Muscle of leg (tissue), 11 donors: ENCODE data around the gene PIK3C2G. TPM values are rescaled to one million over a fixed set of nuclear protein-coding genes. Genes with fewer than 3 reads are reported as not detected.

ENCODE experiments used
- DNase-seq: peaks from one replicate; pipeline ENCODE4 v3.0.0; 2013
- H3K27ac ChIP-seq: one replicate; pipeline ENCODE4 v1.5.1; 2013; ENCODE audit warnings: mild to moderate bottlenecking, low read length, control low read depth
- H3K27me3 ChIP-seq: one replicate; pipeline ENCODE4 v1.6.1; 2013; ENCODE audit warnings: low read length; ENCODE audit not compliant: control insufficient read depth, insufficient read depth
- H3K36me3 ChIP-seq: one replicate; pipeline ENCODE4 v1.6.1; 2013; ENCODE audit warnings: low read length; ENCODE audit not compliant: control insufficient read depth, insufficient read depth
- H3K4me1 ChIP-seq: one replicate; pipeline ENCODE4 v1.6.1; 2013; ENCODE audit warnings: low read length; ENCODE audit not compliant: control insufficient read depth, insufficient read depth
- H3K4me3 ChIP-seq: one replicate; pipeline ENCODE4 v1.5.1; 2013; ENCODE audit warnings: low read length, control low read depth
- H3K9me3 ChIP-seq: replicated peaks from 2 replicates; pipeline ENCODE4 v1.6.1; 2013; ENCODE audit warnings: low read depth, low read length; ENCODE audit not compliant: control insufficient read depth
- WGBS: methylation state at CpG from one replicate; pipeline ENCODE4 v1.1.5; 2013; ENCODE audit warnings: missing lambda C conversion rate; ENCODE audit not compliant: insufficient coverage; 5-methylcytosine and 5-hydroxymethylcytosine counted together
- polyA plus RNA-seq, 8 donors: library from polyadenylated mRNA; unstranded; fragments of 120-200 nt; gene quantifications; one replicate each; pipeline versions ENCODE4 v1.2.1 to v1.2.3, GENCODE V29; 2013; ENCODE audit warnings: inconsistent platforms in 1 of 8, low replicate concordance in 1 of 8; ENCODE audit not compliant: insufficient read length in 8 of 8, insufficient read depth in 1 of 8
- total RNA-seq: library from RNA; stranded (reverse); fragments of 120-200 nt; gene quantifications from one replicate; pipeline ENCODE4 v1.2.4, GENCODE V29; 2013

Gene PIK3C2G
- total and polyA plus RNA-seq, 9 donors, result 0.04 to 1.3 (median 0.27) TPM

DNA sequence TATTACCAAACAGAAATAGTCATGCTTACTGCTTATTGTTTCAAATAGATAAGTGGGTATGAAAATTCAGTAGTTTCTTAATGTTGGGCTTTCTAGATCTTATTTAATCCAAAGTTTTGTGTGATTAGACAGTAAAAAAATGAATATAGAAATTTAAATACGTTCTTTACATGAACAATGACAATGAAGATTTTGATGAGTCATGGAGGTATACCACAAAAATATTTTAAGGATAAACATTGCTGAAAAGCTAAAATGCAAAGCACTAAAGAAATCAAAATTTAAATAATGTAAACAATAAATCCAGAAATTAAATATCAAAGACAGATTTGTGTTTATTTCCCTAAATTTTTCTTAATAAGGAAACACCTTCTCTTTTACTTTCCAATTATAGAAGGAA is 78.3 kb downstream of the PIK3C2G start:
- no CpG with 5 or more reads among the region's 1 CpG for WGBS
- H3K4me3 ChIP-seq, result no peak overlapping the region
- H3K27me3 ChIP-seq, result no peaks in the 10 kb centered on the region

GRCh38 chr12:18340186-18340585 is 78.9 kb downstream of the PIK3C2G start:
- H3K9me3 ChIP-seq, result no peaks in the 10 kb centered on the region
- no peak for DNase-seq
- no peaks in the 10 kb centered on the region for H3K4me1 ChIP-seq
- WGBS, result no CpG with 5 or more reads among the region's 3 CpGs
- H3K27ac ChIP-seq, result no peak overlapping the region
- no peaks in the 10 kb centered on the region for H3K27me3 ChIP-seq
- H3K4me3 ChIP-seq, result no peak overlapping the region
- no peaks in the 10 kb centered on the region for H3K36me3 ChIP-seq

More for the DNA sequence above, 78.3 kb downstream of the PIK3C2G start:
- DNase-seq, result no peak
- no peak overlapping the region for H3K27ac ChIP-seq
- no peaks in the 10 kb centered on the region for H3K9me3 ChIP-seq
- no peaks in the 10 kb centered on the region for H3K4me1 ChIP-seq
- no peaks in the 10 kb centered on the region for H3K36me3 ChIP-seq

DNA sequence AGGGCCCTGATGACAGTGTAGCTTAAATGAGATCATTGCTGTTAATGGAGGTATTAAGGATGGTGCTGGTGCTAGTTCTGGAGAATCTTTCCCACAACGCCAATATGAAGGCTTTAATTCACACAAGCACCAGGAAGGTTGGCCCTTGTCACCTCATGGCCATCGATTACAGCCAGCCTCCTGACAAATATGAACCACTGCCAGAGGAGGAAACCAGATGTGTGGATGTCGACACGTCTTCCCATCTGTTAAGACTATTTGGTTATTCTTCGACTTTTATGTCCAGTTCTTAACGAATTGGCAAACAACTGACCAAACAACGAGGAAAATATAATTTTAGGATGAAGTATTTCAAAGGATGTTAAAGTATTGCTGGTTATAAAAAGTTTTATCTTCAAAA is 79.5 kb downstream of the PIK3C2G start:
- WGBS, result 20% methylated on average over 1 of the region's 7 CpGs
- peak; percentile 67 for DNase-seq
- no peaks in the 10 kb centered on the region for H3K9me3 ChIP-seq
- H3K4me1 ChIP-seq, result no peaks in the 10 kb centered on the region
- no peak overlapping the region for H3K4me3 ChIP-seq
- H3K36me3 ChIP-seq, result no peaks in the 10 kb centered on the region
- H3K27ac ChIP-seq, result no peak overlapping the region
- H3K27me3 ChIP-seq, result no peaks in the 10 kb centered on the region

DNA sequence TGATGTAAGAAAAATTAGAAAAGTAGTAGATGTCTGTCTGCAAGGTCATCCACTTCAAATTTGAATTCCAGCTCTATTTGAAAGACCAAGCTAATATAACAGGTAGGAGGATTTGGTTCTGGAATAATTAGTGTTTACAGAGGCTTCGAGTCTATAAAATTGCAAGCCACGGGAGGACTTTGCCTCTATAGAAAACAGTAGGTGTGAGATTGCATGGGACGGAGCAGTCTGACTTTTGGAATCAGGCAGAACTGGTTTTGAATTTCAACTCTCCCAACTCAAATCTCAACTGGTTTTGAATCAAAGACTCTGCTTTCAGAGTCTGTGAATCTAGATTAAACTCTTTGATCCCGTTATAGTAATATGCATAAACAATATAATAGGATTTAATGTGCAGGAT is 82.4 kb downstream of the PIK3C2G start:
- Histone ChIP-seq H3K27me3 (no peaks in the 10 kb centered on the region), H3K4me3 (no peak overlapping the region), H3K9me3 (no peaks in the 10 kb centered on the region), H3K4me1 (no peaks in the 10 kb centered on the region), H3K27ac (no peak overlapping the region), H3K36me3 (no peaks in the 10 kb centered on the region)
- WGBS, result no CpG with 5 or more reads among the region's 4 CpGs
- DNase-seq, result no peak

DNA sequence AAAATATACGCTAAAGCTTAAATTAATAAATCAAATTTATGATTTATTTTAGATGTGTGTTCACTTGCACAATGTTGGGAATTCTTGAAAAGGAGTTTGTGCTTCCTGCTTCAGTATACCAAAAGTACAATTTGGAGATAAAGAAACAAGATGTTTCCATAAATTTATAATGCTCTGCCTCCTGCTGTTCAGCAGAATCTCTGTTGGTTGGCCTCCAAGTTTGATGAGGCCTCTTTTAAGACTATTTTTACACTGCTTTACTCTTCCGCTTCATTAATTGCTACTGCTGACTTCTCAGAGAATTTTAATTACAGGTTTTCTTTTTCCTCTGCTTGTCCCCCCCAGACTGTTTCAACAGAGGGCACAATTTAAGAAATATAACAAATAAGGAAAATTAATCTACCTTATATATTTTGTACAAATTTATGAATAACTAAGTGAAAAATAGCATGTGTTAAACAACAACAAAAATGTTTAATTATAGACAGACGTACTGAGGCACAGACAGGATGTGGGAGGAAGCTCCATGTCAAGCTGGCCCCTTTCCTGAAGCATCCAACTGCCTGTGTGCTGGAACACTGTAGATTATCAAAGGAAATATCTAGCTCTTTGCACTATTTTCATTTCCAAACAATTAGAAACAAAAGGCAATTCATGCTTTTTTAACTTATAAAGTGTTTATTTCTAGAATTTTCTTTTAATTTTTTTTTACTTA is 83.9 kb downstream of the PIK3C2G start:
- no peaks in the 10 kb centered on the region for H3K9me3 ChIP-seq
- no peaks in the 10 kb centered on the region for H3K27me3 ChIP-seq
- no peak overlapping the region for H3K27ac ChIP-seq
- no peaks in the 10 kb centered on the region for H3K4me1 ChIP-seq
- no CpG with 5 or more reads among the region's 3 CpGs for WGBS
- no peaks in the 10 kb centered on the region for H3K36me3 ChIP-seq
- peak; percentile 44 for DNase-seq
- H3K4me3 ChIP-seq, result no peak overlapping the region

DNA sequence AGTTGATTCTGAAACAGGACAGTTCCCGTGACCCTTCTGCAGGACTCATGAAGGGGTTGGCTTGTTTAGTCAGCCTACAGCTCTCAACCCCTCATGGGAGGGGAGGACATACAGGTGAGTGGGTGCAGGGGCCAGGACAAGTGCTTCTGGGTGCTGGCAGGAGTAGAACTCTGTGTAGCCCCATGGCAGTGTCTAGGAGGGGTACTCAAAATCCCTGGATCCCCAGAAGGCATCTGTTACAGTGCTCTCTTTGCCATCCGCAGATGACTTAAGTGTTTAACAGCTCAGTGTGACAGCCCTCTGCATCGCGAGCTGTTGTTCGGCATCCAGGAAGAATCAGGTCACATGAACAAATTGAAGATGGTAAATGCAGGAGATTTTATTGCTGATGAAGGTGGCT is 91.0 kb downstream of the PIK3C2G start:
- H3K36me3 ChIP-seq, result no peaks in the 10 kb centered on the region
- H3K27me3 ChIP-seq, result no peaks in the 10 kb centered on the region
- 90% methylated on average over 3 of the region's 5 CpGs for WGBS
- DNase-seq, result no peak
- no peak overlapping the region for H3K4me3 ChIP-seq
- H3K9me3 ChIP-seq, result no peaks in the 10 kb centered on the region
- no peaks in the 10 kb centered on the region for H3K4me1 ChIP-seq
- no peak overlapping the region for H3K27ac ChIP-seq

GRCh38 chr12:18355429-18355828 is 94.1 kb downstream of the PIK3C2G start:
- no CpG with 5 or more reads among the region's 5 CpGs for WGBS
- H3K27ac ChIP-seq, result no peak overlapping the region
- H3K4me3 ChIP-seq, result no peak overlapping the region
- no peaks in the 10 kb centered on the region for H3K36me3 ChIP-seq
- H3K27me3 ChIP-seq, result no peaks in the 10 kb centered on the region
- H3K9me3 ChIP-seq, result no peaks in the 10 kb centered on the region
- no peaks in the 10 kb centered on the region for H3K4me1 ChIP-seq
- DNase-seq, result no peak

GRCh38 chr12:18358077-18358476 is 96.8 kb downstream of the PIK3C2G start:
- Histone ChIP-seq H3K9me3 (no peaks in the 10 kb centered on the region), H3K4me3 (no peak overlapping the region), H3K36me3 (no peaks in the 10 kb centered on the region), H3K27me3 (no peaks in the 10 kb centered on the region), H3K4me1 (no peaks in the 10 kb centered on the region), H3K27ac (no peak overlapping the region)
- DNase-seq, result no peak
- 80% methylated on average over 1 of the region's 2 CpGs for WGBS

- no peak for DNase-seq
- Histone ChIP-seq H3K9me3 (no peaks in the 10 kb centered on the region), H3K27ac (no peak overlapping the region), H3K4me3 (no peak overlapping the region), H3K4me1 (no peaks in the 10 kb centered on the region), H3K36me3 (no peaks in the 10 kb centered on the region), H3K27me3 (no peaks in the 10 kb centered on the region)
- 92% methylated on average over 2 of the region's 2 CpGs for WGBS
Measured at GRCh38 chr12:18358930-18359329, 97.6 kb downstream of the PIK3C2G start.

DNA sequence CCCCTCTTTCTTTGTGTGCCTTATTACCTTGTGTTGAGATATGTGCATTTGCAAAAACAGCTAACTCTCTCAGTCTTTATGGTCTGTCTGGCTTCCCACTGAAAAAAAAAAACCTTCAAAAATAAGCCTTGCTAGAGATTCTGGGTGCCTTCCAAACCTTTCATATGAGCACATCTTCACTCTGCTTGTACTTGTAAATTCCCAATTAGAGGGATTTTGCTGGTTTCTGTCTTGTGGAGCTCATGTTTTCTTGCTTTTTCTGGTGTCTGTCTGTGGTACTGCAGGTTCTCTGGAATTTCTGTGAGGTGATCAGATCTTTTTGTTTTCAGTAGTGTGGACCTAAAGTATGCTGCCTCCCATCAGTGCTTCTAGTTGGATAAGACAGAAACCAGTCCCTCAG is 100.1 kb downstream of the PIK3C2G start:
- DNase-seq, result no peak
- Histone ChIP-seq H3K9me3 (no peaks in the 10 kb centered on the region), H3K4me1 (no peaks in the 10 kb centered on the region), H3K27ac (no peak overlapping the region), H3K27me3 (no peaks in the 10 kb centered on the region), H3K36me3 (no peaks in the 10 kb centered on the region), H3K4me3 (no peak overlapping the region)

- Histone ChIP-seq H3K9me3 (no peaks in the 10 kb centered on the region), H3K36me3 (no peaks in the 10 kb centered on the region), H3K4me3 (no peak overlapping the region), H3K4me1 (no peaks in the 10 kb centered on the region), H3K27ac (no peak overlapping the region), H3K27me3 (no peaks in the 10 kb centered on the region)
- WGBS, result 59% methylated on average over 1 of the region's 2 CpGs
- DNase-seq, result no peak
Measured at GRCh38 chr12:18363321-18363720, 102.0 kb downstream of the PIK3C2G start.
